Subcutaneous adipose tissue (tissue), 4 donors: ENCODE data around the gene SPATA6L. TPM values are rescaled to one million over a fixed set of nuclear protein-coding genes. Genes with fewer than 3 reads are reported as not detected.

ENCODE experiments used
- total RNA-seq, 4 donors: library from RNA; depleted of rRNA; stranded (reverse); fragments of >200 nt; gene quantifications; one replicate each; pipeline ENCODE4 v1.1.0, GENCODE V29; 2016
- TF ChIP-seq, protein P1 (sequence below): fragments of 450-650 bp; IDR thresholded peaks from one replicate; pipeline ENCODE4 v1.5.1; 2016; ENCODE audit warnings: low read depth, mild to moderate bottlenecking, control low read depth, antibody characterized with exemption, moderate library complexity

Gene SPATA6L
- total RNA-seq, 4 donors from 2014 or later: 1.8 to 5.3 (median 2.8) TPM

GRCh38 chr9:4656621-4657020 lies 9.7 kb downstream of the SPATA6L start:
- TF ChIP-seq, protein P1, sequence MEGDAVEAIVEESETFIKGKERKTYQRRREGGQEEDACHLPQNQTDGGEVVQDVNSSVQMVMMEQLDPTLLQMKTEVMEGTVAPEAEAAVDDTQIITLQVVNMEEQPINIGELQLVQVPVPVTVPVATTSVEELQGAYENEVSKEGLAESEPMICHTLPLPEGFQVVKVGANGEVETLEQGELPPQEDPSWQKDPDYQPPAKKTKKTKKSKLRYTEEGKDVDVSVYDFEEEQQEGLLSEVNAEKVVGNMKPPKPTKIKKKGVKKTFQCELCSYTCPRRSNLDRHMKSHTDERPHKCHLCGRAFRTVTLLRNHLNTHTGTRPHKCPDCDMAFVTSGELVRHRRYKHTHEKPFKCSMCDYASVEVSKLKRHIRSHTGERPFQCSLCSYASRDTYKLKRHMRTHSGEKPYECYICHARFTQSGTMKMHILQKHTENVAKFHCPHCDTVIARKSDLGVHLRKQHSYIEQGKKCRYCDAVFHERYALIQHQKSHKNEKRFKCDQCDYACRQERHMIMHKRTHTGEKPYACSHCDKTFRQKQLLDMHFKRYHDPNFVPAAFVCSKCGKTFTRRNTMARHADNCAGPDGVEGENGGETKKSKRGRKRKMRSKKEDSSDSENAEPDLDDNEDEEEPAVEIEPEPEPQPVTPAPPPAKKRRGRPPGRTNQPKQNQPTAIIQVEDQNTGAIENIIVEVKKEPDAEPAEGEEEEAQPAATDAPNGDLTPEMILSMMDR: no peak

GRCh38 chr9:4654538-4654937 lies 11.7 kb downstream of the SPATA6L start:
- TF ChIP-seq, protein P1: no peak

GRCh38 chr9:4654084-4654483 lies 12.2 kb downstream of the SPATA6L start:
- TF ChIP-seq, protein P1: no peak

- TF ChIP-seq, protein P1: no peak
Observed at GRCh38 chr9:4642351-4642750, 23.9 kb downstream of the SPATA6L start.

DNA sequence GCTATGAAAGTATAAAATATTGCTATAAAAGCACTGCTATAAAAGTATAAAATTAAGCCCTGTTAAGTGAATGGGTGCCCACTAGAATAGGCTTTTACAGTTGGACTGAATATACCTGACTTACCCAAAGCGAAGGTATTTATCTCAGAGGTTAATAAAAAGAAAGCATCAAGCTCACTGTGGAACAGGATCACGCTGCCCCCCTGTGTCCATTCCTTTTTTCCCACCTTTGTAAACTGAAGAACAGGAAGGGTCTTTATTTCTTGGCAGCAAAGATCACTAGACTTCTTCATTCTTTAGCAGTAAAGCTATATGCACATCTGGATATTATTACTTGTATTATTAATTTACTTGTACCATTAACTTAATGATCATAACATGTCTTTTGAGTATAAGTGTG lies 26.3 kb downstream of the SPATA6L start:
- TF ChIP-seq, protein P1: no peak

DNA sequence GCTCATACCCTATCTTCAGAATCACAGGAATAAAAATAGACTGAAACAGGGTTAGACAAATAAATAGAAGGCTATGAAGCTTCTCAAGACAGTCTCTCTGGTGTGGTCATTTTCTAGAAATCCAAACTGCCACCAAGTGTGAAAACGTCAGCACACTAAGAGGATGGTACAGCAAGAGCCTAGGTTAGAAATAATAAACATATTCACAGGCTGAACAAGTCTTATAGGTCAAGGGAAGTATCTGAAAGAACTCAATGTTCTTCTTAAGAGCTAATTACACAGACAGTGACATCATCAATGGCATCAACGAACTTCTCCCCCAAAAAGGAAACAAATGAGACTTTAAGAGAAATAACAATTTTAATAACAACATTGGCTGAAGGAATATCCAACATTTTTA lies 26.9 kb downstream of the SPATA6L start:
- TF ChIP-seq, protein P1: no peak

GRCh38 chr9:4638968-4639367 lies 27.3 kb downstream of the SPATA6L start:
- TF ChIP-seq, protein P1: no peak

- TF ChIP-seq, protein P1: no peak
Observed at GRCh38 chr9:4630836-4631235, 35.4 kb downstream of the SPATA6L start.
